Thyroid gland (tissue), 4 donors: ENCODE data around the gene CDV3. TPM values are rescaled to one million over a fixed set of nuclear protein-coding genes. Genes with fewer than 3 reads are reported as not detected.
A peak's percentile ranks its signal among the peaks of the same experiment; 100 is the strongest.

Experiments used
- DNase-seq, 2 donors: peaks; one replicate each; pipeline ENCODE4 v3.0.0-alpha.2; 2019
- H3K27ac ChIP-seq, 3 donors: fragments of 200-600 bp; sonication (generic); 1 replicate in 2 of 3; 2 replicates in 1 of 3; pipeline ENCODE4 v1.5.1; 2016 to 2019; ENCODE audit warnings: mild to moderate bottlenecking in 1 of 3, moderate library complexity in 1 of 3
- H3K27me3 ChIP-seq: fragments of 200-600 bp; sonication (generic); one replicate; pipeline ENCODE4 v1.5.1; 2019
- H3K36me3 ChIP-seq, 2 donors: fragments of 200-600 bp; sonication (generic); one replicate each; pipeline ENCODE4 v1.5.1; 2016 to 2019
- H3K4me1 ChIP-seq, 2 donors: fragments of 200-600 bp; sonication (generic); one replicate each; pipeline ENCODE4 v1.5.1; 2017 to 2019
- H3K4me3 ChIP-seq, 3 donors: fragments of 200-600 bp; sonication (generic); replicated peaks in 1 of 3; 1 replicate in 2 of 3; 2 replicates in 1 of 3; pipeline ENCODE4 v1.5.1; 2016; ENCODE audit warnings: mild to moderate bottlenecking in 1 of 3
- H3K9me3 ChIP-seq: fragments of 200-600 bp; sonication (generic); one replicate; pipeline ENCODE4 v1.5.1; 2017
- POLR2A ChIP-seq, 2 donors: fragments of 450-650 bp; IDR thresholded peaks; one replicate each; pipeline ENCODE4 v1.6.1; 2017; ENCODE audit warnings: antibody characterized with exemption in 2 of 2, mild to moderate bottlenecking in 2 of 2, moderate library complexity in 1 of 2
- WGBS, 2 donors: methylation state at CpG; one replicate each; pipeline ENCODE4 v1.1.5; 2017; 5-methylcytosine and 5-hydroxymethylcytosine counted together
- intact Hi-C: fragments of 100-400 bp; cut with DNase I; formaldehyde crosslinking; loops from one replicate; pipeline ENCODE4 v1.15.1; 2023
- total RNA-seq, 4 donors: library from RNA; depleted of rRNA; stranded (reverse); fragments of >200 nt; gene quantifications; one replicate each; pipeline ENCODE4 v1.2.3, GENCODE V29; 2016
- TF ChIP-seq, protein P1 (sequence below), 6 experiments: fragments of 200-600 bp in 3 of 6; fragments of 450-650 bp in 3 of 6; sonication (generic) in 3 of 6; IDR thresholded peaks; one replicate each; pipeline ENCODE4 v1.5.1; 2016 to 2019; ENCODE audit warnings: antibody characterized with exemption in 6 of 6, mild to moderate bottlenecking in 2 of 6, inconsistent platforms in 1 of 6, moderate library complexity in 1 of 6

CDV3 gene
- total RNA-seq, 4 donors from 2014 or later: 147 to 177 (median 166) TPM

DNA sequence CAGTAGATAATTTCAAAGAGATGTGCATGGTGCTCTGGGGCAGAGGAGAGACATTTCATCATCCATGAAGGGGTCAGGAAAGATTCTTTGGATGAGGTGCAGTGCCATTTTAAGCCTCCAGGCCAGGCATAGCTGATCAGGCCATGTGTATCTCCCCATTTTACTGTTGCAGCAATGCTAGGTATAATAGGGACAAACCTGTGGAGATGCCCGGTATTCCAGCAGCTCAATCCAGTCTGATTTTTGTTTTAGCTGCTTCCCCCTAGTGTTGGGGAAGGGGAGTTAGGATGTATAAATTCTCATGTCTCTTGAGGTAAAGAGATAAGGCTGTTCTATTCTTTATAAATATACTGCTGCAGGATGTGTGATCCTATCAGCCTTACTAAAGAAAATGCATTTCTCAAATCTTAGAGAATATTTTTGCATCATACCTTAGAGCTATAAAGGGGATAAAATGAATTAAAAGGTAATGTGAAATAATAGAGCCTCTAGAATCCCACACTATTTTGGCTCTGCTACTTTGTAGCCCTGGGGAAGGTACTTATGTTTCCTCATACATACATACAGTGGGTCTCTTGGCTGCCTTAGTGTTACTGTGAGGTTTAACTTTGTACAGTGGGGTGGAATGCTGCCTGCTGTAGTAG lies 5.2 kb downstream of the CDV3 start:
- Histone ChIP-seq H3K27me3 (no peaks in the 10 kb centered on the region), H3K9me3 (no peaks in the 10 kb centered on the region), H3K36me3 (peaks cover 28 to 35% of the 10 kb centered on the region in 2 donors), H3K4me1 (peaks cover 38 to 48% of the 10 kb centered on the region in 2 donors), H3K27ac (peak overlapping the region in 1 of 3 donors; percentile 27), H3K4me3 (no peak overlapping the region)
- TF ChIP-seq POLR2A (IDR thresholded peaks at IDR 0.05): no peak
- TF ChIP-seq, protein P1, sequence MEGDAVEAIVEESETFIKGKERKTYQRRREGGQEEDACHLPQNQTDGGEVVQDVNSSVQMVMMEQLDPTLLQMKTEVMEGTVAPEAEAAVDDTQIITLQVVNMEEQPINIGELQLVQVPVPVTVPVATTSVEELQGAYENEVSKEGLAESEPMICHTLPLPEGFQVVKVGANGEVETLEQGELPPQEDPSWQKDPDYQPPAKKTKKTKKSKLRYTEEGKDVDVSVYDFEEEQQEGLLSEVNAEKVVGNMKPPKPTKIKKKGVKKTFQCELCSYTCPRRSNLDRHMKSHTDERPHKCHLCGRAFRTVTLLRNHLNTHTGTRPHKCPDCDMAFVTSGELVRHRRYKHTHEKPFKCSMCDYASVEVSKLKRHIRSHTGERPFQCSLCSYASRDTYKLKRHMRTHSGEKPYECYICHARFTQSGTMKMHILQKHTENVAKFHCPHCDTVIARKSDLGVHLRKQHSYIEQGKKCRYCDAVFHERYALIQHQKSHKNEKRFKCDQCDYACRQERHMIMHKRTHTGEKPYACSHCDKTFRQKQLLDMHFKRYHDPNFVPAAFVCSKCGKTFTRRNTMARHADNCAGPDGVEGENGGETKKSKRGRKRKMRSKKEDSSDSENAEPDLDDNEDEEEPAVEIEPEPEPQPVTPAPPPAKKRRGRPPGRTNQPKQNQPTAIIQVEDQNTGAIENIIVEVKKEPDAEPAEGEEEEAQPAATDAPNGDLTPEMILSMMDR (IDR thresholded peaks at IDR 0.05): peak in 4 of 6 experiments; percentile 37 to 57 (median 49)
- DNase-seq: no peak
- WGBS, 2 donors: 7 to 14% methylated on average over 1 of the region's 1 CpG
- intact Hi-C loops: loop anchor here (5.0 to 10.0 kb wide), 2 partner anchors 154 to 856 kb away; partner anchors contain the start of gene NPHP3

DNA sequence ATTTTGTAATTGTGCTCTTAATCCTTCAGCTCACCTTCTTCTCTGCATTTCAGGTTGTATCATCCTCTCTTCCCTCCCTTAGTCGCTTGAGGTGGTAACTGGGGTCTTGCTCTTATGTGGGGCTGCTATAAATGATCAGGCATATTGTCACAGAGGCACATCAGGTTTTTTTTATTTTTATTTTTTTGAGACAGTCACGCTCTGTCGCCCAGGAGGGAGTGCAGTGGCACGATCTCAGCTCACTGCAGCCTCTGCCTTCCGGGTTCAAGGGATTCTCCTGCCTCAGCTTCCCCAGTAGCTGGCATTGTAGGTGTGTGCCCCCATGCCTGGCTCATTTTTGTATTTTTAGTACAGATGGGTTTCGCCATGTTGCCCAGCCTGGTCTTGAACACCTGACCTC lies 9.9 kb downstream of the CDV3 start:
- WGBS, 2 donors: 90 to 95% methylated on average over 6 of the region's 6 CpGs

DNA sequence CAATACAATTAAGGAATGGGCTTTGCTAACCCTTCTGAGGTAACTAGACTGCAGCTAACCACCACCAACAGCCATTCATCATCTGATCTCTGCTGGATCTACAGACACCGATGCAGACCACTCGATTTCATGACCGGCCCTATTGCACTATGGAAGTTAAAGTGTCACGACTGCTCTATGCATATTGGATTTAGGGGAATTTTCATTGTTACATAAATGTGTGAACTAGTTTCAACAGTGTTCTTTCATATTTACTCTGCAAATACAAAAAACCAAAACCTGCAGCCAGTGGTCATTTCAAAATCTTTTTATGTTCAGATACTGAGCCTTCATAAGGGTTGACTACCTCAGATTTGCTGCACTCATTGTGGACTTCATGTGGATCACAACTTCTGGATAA lies 14.5 kb downstream of the CDV3 start:
- peaks cover 58 to 68% of the 10 kb centered on the region in 2 donors for H3K36me3 ChIP-seq
- 88 to 96% methylated on average over 4 of the region's 4 CpGs for WGBS, 2 donors
- no peak for DNase-seq
- no peak overlapping the region for H3K4me3 ChIP-seq
- H3K27ac ChIP-seq: no peak overlapping the region
- no peaks in the 10 kb centered on the region for H3K27me3 ChIP-seq
- H3K4me1 ChIP-seq: peaks cover 3 to 9% of the 10 kb centered on the region in 2 donors
- TF ChIP-seq, protein P1 (IDR thresholded peaks at IDR 0.05): no peak
- TF ChIP-seq POLR2A (IDR thresholded peaks at IDR 0.05): no peak
- no peaks in the 10 kb centered on the region for H3K9me3 ChIP-seq
- intact Hi-C loops: no loop called here

More for the DNA sequence above, 9.9 kb downstream of the CDV3 start:
- Histone ChIP-seq H3K4me3 (no peak overlapping the region), H3K4me1 (peaks cover 17 to 20% of the 10 kb centered on the region in 2 donors), H3K36me3 (peaks cover 67 to 73% of the 10 kb centered on the region in 2 donors), H3K9me3 (no peaks in the 10 kb centered on the region), H3K27ac (no peak overlapping the region), H3K27me3 (no peaks in the 10 kb centered on the region)
- intact Hi-C loops: no loop called here
- TF ChIP-seq POLR2A (IDR thresholded peaks at IDR 0.05): no peak
- TF ChIP-seq, protein P1 (IDR thresholded peaks at IDR 0.05): no peak
- no peak for DNase-seq

DNA sequence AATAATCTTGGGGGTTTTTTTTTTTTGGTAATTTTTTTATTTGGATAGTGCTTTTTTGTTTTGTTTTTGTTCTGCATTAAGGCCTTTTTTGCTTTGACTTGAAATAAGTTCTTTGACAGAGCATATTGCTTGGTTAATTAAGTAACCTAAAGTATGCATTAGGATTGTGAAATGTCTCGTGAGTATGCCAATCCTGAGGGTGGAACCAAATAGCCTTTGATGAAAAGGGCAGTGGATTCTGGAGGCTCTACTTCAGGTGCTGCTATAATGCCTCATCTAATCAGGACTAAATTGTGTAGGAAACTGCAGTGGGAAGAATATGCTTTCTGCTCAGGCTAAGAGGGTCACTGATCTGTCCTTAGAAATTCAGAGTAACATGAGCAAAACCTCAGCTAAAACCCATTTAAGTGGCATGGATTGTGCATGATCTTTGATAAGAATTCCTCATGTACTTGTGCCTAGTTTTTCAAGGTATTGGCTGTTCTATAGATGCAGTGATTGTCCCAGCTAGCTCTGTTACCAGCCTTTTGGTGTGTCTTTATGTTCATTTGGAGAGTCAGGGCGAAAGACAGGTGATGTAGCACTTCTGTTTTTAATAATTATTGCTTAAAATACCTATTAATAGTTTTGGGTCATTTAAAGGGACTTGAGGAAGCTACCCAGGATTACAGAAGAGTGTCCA lies 15.4 kb downstream of the CDV3 start:
- WGBS, 2 donors: 93% methylated on average over 2 of the region's 2 CpGs
- Histone ChIP-seq H3K9me3 (no peaks in the 10 kb centered on the region), H3K27me3 (no peaks in the 10 kb centered on the region), H3K36me3 (peaks cover 51 to 59% of the 10 kb centered on the region in 2 donors), H3K27ac (no peak overlapping the region), H3K4me1 (peaks cover 3 to 9% of the 10 kb centered on the region in 2 donors), H3K4me3 (no peak overlapping the region)
- intact Hi-C loops: no loop called here
- no peak for DNase-seq
- TF ChIP-seq, protein P1 (IDR thresholded peaks at IDR 0.05): no peak
- no peak for TF ChIP-seq POLR2A (IDR thresholded peaks at IDR 0.05)

DNA sequence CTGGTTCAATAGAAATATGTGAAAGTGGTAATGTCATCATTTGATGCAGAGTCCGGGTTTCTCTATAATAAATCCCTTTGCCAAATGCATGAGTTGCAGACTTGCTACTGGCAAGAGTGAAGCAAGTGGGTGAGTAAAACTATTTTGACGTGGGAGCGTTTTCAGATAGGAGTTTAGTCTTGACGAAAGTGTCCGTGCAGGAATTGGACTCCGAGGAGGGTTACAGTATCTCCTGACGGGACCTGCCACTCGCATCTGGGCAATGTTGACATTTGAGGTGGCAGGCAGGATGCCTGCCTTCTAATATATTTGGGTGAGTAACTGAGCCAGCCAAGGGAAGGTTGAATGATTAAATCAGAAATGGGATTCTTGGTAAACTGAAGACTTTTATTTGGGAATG lies 16.0 kb downstream of the CDV3 start:
- Histone ChIP-seq H3K4me1 (peaks cover 3 to 9% of the 10 kb centered on the region in 2 donors), H3K27ac (no peak overlapping the region), H3K4me3 (no peak overlapping the region), H3K9me3 (no peaks in the 10 kb centered on the region), H3K27me3 (no peaks in the 10 kb centered on the region), H3K36me3 (peaks cover 45 to 53% of the 10 kb centered on the region in 2 donors)
- WGBS, 2 donors: 93% methylated on average over 8 of the region's 8 CpGs
- DNase-seq: no peak
- TF ChIP-seq, protein P1 (IDR thresholded peaks at IDR 0.05): no peak
- no peak for TF ChIP-seq POLR2A (IDR thresholded peaks at IDR 0.05)
- intact Hi-C loops: no loop called here
